HG02642 (cell line): Measurements from ENCODE around the gene C1orf53.
"Not testable (repeated sequence)": the region's sequence is repeated elsewhere in the genome, so short reads cannot be mapped to it uniquely, and the experiment has no call there.

Source experiments
- ATAC-seq: cut with Tn5 transposase; IDR thresholded peaks from one replicate; pipeline ENCODE4 v1.9.1; 2021; ENCODE audit warnings: mild to moderate bottlenecking; ENCODE audit not compliant: unreplicated experiment, poor library complexity

C1orf53 gene

DNA sequence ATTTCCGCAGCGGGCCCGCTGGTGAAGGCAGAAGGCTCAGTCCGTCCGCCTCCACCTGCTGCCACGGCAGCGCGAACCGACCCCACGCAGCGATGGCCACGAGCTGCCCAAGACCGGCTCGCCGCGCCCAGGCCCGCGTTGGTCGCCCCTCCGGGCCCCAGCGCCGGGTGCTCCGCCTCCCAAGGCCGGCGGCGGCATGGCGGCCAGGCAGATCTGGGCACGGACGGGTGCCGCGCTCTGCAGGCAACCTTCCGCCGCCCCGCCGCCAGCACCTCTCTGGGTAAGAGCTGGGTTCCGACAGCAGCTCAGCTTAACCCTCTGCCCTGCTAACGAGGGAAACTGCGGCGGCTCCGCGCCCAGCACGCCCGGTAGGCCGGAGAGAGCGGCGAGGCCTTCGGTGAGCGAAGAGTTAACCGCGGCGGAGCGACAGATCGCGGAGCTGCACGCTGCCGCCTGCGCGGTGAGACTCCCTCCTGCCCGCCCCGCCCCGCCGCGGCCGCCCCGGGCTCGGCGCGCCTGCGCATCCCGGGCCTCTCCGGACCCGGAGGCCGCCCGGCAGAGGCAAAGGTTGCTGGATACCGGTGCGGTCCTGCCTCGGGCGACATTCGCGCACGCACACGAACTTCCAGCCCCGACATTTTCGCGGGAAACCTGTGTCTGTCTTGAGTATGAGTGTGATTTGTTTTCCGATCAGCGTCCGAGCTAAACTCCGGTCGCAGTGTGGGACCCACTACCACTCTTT lies at the start of gene C1orf53:
C1orf53 (plus strand) TSS at position 177 of the 742 bp plus-strand sequence; CDS start at position 197, 20 bp downstream.
- peak; percentile 98 for ATAC-seq

DNA sequence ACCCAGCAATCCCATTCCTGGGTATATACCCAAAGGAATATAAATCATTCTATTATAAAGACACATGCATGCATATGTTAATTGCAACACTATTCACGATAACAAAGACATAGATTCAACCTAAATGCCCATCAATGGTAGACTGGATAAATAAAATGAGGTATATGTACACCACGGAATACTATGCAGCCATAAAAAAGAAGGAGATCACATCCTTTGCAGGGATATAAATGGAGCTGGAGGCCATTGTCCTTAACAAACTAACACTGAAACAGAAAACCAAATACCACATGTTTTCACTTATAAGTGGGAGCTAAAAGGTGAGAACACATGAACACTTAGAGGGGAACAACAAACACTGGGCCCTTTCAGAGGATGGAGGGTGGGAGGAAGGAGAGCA lies 46.7 kb upstream of the C1orf53 start:
- ATAC-seq = not testable (repeated sequence)

DNA sequence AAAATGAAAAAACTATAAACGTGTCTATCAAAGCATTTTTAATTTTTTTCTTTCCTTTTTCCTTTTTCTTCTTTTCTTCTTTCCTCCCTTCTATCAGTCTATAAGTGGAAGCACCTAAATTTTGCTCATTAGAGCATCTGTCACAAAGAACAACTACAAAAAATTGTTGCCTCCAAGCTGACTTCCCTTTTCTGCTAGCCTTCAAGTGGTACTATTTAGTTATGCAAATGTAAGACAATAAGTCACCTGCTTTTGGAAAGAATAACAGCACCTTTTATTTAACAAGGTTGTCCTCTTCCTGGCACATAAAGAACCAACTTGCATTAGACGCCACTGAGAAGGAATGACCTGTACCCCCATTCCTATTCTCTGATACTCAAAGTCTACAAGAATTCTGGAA lies 45.0 kb upstream of the C1orf53 start:
- ATAC-seq = no peak

DNA sequence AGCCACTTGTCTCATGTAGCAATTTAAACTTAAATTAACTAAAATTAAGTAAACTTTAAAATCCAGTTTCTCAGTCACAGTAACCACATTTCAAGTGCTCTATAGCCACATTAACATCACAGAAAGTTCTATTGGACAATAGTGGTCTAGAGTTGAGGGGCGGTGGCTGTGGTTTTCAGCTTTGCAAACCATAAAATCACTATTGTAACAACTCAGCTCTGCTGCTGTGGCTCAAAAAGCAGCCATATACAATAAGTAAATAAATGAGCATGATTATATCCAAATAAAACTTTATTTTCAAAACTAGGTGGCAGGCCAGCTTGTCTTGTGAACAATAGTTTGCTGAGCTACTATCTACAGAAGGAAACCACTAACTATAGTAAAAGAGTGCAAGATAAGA lies 43.4 kb upstream of the C1orf53 start:
- ATAC-seq = no peak

DNA sequence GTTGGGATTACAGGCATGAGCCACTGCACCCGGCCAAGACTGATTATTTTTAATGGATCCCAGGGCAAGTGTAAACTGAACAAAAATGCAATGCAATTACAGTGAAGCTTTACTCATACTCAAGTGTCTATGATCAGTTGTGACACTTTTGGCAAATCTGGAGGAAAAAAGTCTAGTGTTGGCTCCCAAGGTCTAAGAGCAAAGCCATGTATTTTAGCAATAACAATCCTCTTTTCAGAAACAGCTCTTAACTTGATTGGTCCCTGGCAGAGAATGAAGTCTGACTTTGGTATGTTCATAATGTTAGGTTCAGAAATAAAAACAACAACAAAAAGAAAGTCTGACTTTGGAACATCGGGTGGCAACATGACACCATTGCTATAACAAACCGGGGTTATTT lies 40.2 kb upstream of the C1orf53 start:
- no peak for ATAC-seq

DNA sequence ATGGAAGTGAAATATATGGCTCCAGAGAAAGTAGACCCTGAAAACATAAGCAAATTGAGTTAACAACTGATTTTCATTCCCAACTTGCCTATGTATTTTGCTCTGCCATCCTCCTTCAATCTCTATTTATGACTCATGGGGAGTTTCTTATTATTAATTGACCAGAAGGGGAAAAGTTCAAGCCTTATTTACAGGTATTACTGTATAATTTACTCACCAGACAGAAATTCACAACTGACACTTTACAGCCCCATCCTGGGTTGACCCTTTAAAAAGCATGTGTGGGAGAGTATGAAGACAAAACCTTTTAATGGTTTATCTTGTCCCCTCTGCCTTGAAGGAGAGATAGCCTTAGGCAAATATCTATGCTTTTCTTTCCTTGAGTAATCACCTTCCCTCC lies 39.8 kb upstream of the C1orf53 start:
- no peak for ATAC-seq

DNA sequence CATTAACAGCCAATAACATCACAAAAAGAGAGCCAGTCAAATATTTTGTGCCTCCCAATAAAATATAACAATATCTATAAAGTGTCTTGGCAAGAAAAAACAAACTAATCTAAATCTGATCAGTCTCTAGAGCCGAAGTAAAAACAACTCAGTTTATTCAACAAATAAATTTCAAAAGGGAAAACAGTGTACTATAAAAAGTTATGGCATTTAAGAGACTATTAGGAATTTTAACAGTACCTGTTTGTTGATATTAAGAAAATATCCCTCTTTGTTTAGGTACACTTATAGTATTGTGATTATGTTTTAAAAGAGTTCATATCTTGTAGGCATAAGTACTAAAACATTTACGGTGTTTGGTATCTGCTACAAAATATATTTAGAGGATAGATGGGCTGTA lies 36.6 kb upstream of the C1orf53 start:
- ATAC-seq = no peak

DNA sequence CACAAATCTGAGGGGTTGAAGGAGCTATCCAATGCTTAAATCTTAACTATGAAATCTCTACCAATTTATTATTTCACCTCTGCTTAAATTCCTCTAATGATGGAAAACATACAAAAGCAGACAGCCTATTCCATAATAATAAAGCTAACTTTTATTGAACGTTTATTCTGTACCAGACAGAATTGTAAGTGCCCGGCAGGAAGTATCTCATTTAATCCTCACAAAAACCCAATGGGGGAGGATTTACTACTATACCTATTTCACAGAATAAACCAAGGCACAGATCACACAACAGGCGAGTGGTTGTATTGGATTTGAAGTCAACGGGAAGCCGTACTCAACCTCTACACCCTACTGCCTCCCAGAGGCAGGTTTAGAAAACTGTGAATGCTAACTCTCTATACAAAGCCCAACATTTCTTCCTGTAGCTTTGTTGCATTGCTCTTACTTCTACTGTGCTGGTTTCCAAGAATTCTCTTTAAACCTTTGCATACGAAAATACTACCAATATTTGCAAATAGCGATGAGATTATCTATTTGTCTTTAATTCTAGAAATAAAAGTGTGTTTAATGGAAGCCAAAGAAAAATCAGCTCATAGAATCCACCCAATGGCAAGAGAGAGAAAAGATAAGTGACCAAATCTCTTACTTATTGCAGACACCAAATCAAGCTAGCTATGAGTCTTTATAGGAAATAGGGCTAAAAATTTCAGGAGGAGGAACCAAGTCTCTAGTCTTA lies 33.5 kb upstream of the C1orf53 start:
- ATAC-seq = peak; percentile 95

DNA sequence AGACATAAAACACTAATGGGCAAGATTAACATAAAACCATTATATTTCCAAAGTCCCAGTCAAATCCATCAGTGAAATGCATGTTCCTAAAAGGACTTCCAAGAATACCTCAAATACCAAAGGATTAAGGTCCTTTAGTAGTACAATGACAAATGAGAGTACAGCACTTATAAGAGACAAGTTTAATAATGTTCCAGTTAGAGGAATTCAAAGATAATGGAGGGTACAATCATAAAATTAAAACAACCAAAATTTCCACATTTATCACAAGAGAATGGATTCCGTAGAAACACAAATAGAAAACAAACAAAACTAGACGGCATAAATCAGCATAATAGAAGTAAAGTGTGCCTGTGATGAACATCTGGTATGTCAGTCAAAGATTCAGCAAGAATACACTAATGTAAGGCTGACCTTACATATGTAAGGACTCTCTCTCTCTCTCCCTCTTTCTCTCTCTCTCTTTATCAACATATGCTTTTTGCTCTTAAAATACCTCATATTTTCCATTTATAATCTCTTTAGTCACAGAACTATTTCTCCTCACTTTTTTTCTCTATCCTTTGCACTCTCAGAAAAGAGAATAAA lies 32.8 kb upstream of the C1orf53 start:
- no peak for ATAC-seq

DNA sequence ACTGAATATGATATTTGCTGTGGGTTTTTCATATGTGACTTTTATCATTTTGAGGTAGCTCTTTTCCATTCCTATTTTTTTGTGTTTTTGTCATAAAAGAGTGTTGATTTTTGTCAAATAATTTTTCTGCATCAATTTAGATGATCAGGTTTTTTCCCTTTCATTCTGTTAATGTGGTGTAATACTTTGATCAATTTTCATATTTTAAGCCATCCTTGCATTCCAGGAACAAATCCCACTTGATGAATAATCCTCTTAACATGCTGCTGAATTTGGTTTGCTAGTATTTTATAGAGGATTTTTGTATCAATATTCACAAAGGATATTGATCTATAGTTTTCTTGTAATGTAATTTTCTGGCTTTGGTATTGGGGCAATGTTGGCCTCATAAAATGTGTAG lies 25.5 kb upstream of the C1orf53 start:
- ATAC-seq = no peak

DNA sequence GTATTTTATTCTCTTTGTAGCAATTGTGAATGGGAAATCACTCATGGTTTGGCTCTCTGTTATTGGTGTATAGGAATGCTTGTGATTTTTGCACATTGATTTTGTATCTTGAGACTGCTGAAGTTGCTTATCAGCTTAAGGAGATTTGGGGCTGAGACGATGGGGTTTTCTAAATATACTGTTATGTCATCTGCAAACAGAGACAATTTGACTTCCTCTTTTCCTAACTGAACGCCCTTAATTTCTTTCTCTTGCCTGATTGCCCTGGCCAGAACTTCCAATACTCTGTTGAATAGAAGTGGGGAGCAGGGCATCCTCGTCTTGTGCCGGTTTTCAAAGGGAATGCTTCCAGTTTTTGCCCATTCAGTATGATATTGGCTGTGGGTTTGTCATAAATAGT lies 22.0 kb upstream of the C1orf53 start:
- ATAC-seq = not testable (repeated sequence)

DNA sequence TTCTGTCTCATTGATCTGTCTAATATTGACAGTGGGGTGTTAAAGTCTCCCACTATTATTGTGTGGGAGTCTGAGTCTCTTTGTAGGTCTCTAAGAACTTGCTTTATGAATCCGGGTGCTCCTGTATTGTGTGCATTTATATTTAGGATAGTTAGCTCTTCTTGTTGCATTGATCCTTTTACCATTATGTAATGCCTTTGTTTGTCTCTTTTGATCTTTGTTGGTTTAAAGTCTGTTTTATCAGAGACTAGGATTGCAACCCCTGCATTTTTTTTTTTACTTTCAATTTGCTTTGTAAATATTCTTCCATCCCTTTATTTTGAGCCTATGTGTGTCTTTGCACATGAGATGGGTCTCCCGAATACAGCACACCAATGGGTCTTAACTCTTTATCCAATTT lies 20.2 kb upstream of the C1orf53 start:
- not testable (repeated sequence) for ATAC-seq

DNA sequence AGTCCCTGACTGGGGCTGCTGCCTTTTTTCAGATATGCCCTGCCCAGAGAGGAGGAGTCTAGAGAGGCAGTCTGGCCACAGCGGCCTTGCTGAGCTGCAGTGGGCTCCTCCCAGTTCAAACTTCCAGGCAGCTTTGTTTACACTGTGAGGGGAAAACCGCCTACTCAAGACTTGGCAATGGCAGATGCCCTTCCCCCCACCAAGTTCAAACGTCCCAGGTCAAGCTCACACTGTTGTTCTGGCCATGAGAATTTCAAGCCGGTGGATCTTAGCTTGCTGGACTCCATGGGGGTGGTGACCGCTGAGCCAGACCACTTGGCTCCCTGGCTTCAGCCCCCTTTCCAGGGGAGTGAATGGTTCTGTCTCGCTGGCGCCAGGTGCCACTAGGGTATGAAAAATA lies 18.3 kb upstream of the C1orf53 start:
- no peak for ATAC-seq

DNA sequence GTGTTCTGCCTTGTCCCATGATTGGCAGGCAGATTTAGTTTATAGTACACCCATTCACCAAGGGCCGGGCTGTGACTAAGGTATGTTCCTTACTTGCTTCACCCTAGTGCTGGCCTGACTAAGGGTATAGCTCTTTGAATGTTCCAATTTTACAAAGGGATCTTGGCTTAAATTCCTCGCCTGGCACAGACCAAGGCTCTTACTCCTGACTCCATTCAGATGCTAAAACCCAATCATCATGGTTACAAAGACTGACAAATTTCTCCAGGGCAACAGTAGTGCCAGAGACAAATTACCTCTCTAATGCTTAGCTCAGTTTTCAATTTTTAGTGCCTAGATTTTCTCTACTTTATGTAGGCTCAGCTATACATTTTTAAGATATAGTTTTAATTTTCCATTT lies 11.5 kb upstream of the C1orf53 start:
- no peak for ATAC-seq

DNA sequence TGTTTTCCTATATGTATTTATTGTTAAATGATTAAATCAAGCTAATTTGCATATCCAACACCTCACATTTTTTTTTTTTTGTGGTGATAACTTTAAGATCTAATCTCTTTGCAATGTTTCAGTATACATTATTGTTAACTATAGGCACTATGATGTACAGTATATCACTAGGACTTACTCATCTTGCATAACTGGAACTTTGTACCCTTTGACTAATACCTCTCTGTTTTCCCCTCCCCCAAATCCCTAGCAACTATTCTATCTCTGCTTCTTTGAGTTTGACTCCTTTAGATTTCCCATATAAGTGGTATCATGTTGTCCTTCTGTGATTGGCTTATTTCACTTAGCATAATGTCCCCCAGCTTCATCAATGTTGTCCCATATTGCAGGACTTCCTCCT lies 9.7 kb upstream of the C1orf53 start:
- ATAC-seq = no peak

DNA sequence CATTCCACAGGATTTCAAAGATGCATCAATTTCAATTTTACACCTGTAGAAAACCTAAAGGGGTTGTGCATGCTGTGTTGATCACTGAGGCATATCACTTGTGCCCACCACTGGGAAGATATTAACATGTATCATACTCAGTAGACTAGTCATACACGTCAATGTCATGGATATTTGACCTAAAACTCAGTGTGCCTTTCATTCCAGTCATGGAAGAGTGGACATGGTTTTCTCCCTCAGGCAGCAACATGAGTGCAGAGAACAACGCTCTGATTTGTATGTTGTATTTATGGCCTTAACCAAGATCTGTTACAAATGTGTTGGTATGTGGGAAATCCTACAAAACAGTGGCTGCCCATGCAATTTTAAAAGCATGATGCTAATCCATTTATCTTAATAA lies 6.1 kb upstream of the C1orf53 start:
- ATAC-seq = no peak

DNA sequence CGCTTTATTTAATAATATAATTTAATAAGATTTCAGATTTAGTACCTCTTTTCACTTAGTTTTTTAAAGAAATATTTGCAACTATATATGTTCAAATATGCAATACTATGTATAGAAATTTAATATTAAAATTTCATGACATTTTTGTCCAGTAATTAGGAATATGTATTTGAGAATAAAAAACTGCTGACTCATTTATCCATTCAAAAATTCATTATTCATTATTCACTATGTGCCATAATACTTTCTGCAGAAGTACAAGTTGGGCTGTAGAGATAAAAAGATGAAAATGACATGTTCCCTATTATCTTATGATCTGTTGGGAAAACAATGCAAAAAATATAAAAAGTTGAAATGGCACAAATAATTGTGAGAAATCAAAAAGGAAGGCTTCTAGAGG lies 3.4 kb upstream of the C1orf53 start:
- ATAC-seq = no peak

DNA sequence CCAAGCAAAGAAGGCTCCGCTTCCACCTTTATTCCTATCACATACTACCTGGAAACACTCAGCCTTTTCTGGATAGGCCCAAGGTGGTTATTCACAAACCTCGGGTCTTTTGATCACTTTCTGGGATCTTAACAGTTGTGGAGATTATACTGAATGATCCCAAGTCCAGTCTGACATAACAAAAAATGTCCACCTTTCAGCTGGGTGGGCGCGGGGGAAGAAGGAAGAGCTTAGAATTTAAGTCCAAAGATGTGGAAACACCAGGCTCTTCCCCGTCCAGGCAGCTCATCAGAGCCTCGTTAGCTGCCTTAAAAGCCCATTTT lies 338 bp upstream of the C1orf53 start:
- no peak for ATAC-seq

DNA sequence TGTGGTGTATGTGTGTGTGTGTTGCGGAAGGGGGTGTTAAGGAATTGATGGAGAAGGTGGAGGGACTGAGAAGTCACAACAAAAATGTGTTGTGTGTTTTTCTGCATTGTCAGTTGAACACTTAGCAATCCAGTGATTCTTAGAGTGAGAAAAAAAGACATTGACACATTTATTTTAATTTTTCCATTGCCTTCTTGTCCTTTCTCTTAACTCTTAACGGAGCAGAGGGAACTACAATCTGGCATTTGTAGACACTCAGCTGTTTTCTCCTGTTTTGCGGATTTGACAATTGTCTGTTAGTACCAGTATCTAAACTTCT lies 725 bp downstream of the C1orf53 start:
- ATAC-seq = no peak

DNA sequence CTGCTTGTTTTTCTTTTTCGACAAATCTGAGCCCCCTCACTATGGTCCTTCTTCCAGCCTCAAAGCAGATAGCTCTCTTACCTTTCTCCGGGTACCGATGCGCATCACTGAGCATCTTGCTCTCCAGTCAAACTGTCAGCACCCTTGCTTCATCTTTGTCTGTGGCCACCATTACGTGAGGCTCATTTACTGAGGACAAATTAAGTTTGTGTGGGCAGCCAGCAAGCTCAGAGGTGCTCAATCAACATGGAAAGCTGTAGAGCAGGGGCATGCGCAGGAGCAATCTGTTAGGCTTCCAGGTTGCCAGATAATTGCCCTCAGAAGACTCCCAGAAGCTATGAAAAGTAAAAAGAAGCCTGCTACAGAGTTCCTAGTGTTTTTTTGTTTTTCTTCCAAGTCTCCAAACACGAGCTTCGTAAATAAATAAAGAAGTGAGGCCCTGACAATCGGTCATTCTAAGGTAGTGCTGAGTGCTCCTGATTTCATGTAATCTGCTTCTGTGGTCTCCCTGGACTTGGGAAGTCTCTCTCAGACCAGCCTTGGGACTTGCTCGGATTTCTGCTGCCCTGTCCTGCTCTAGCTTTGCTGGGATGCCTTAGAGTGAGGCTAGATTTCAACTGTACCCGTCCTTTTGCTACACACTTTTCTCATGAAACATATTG lies 1.8 kb downstream of the C1orf53 start:
- ATAC-seq = no peak

DNA sequence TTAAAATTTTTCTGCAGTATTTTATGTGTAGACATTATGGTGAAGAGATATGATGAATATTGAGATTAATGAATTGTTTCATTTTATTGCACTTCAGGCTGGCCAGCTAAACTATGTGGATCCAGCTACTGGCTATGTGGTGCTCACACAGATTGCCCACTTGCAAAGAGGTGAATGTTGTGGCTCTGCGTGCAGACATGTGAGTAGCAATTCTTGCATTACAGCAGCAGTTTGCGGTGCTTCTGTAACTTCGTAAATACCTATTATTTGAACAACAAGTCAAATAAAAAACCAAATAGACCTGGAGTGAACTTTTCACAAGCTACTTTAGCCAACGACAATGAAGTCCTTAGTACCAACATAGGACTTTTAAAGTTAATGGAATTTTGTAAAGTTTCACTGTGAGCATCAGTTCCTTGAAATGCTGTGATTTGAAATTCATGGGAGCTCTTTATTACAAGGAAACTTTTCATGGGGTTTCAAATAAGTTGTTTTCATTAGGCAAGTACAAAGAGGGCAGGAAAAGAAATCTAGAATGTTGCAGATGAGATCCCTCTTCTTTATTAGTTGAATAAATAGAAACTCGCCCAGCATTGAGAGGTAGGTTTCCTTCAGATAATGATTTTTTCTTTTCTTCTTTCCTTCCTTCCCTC lies 3.4 kb downstream of the C1orf53 start:
- no peak for ATAC-seq
